Psoas muscle (tissue), 8 donors: ENCODE data around the gene RREB1. TPM values are rescaled to one million over a fixed set of nuclear protein-coding genes. Genes with fewer than 3 reads are reported as not detected.

Experiments
- ATAC-seq, 4 donors: fragments of 200-7000 bp; cut with Tn5 transposase; one replicate each; pipeline ENCODE4 v1.9.1; 2020; ENCODE audit warnings: moderate library complexity in 3 of 4, mild to moderate bottlenecking in 2 of 4
- DNase-seq, 2 donors: peaks; one replicate each; pipeline ENCODE4 v3.0.0-alpha.2; 2020
- H3K27ac ChIP-seq: fragments of 200-600 bp; one replicate; pipeline ENCODE4 v1.8.0; 2022
- H3K27me3 ChIP-seq, 3 donors: fragments of 200-600 bp in 1 of 3; one replicate each; pipeline versions ENCODE4 v1.6.1 to v1.8.0; 2013 to 2022; ENCODE audit warnings: low read length in 2 of 3, mild to moderate bottlenecking in 2 of 3, moderate library complexity in 1 of 3; ENCODE audit not compliant: insufficient read depth in 3 of 3
- H3K36me3 ChIP-seq, 2 donors: fragments of 200-600 bp in 1 of 2; one replicate each; pipeline versions ENCODE4 v1.6.1 to v1.8.0; 2013 to 2022; ENCODE audit warnings: low read depth in 1 of 2, mild to moderate bottlenecking in 1 of 2, moderate library complexity in 1 of 2; ENCODE audit not compliant: insufficient read depth in 1 of 2
- H3K4me1 ChIP-seq: fragments of 200-600 bp; one replicate; pipeline ENCODE4 v1.8.0; 2022
- H3K4me3 ChIP-seq: fragments of 200-600 bp; one replicate; pipeline ENCODE4 v1.8.0; 2022; ENCODE audit warnings: mild to moderate bottlenecking
- H3K9me3 ChIP-seq: fragments of 200-600 bp; one replicate; pipeline ENCODE4 v1.8.0; 2022
- CTCF ChIP-seq: fragments of 200-600 bp; IDR thresholded peaks from one replicate; pipeline ENCODE4 v1.8.0; 2022; ENCODE audit warnings: antibody characterized with exemption
- WGBS, 3 donors: extraction: QIAGEN DNeasy Blood & Tissue Kit; methylation state at CpG; one replicate each; pipeline versions ENCODE4 v1.1.6 to v1.1.7; 2013; 5-methylcytosine and 5-hydroxymethylcytosine counted together
- intact Hi-C, 2 donors: fragments of 100-400 bp; cut with DNase I; formaldehyde crosslinking; loops; one replicate each; pipeline versions ENCODE4 v1.11.0 to v1.14.2; 2022
- polyA plus RNA-seq, 3 donors: library from polyadenylated mRNA; stranded (reverse); fragments of 200-250 nt; gene quantifications; one replicate each; pipeline ENCODE4 v1.2.3, GENCODE V29; 2013
- total RNA-seq, 4 donors: library from RNA; stranded (reverse); fragmentation: NEBNext Ultra II Directional in 2 of 4; extraction: Animal tissue kit (Norgen Biotek cat#: 25700) in 2 of 4; gene quantifications; one replicate each; pipeline versions ENCODE4 v1.2.1 to v1.2.4, GENCODE V29; 2021 to 2023
- donor health status: healthy with polysubstance abuse.
- donor health status: DM: no; HTN: no; CAD: no; lungs with moderate emphysema.
- donor health status: Bipolar disorder and iron deficiency.
- donor health status: healthy.
- donor health status: DM: yes; HTN: yes; CAD: no.
- donor health status: DM: no; HTN: no; CAD: no.
- donor health status: DM: no; HTN: no; CAD: no.
- donor health status: DM: yes; HTN: yes; CAD: no.

Gene RREB1
- total and polyA plus RNA-seq, 7 donors: 4.6 to 49.4 (median 32.7) TPM

GRCh38 chr6:7197747-7198146 is 90.0 kb downstream of the RREB1 start:
- Histone ChIP-seq H3K4me1 (peaks cover 25% of the 10 kb centered on the region), H3K27ac (peak overlapping the region; percentile 51), H3K27me3 (no peaks in the 10 kb centered on the region), H3K9me3 (no peaks in the 10 kb centered on the region), H3K4me3 (no peak overlapping the region), H3K36me3 (peaks cover 0 to 23% of the 10 kb centered on the region in 2 donors)
- no peak for TF ChIP-seq CTCF
- WGBS, 3 donors: 44 to 58% (median 48%) methylated on average over 6 of the region's 6 CpGs
- intact Hi-C loops: no loop called here
- no peak for DNase-seq
- ATAC-seq: peak; percentile 42 to 84 (median 68)

GRCh38 chr6:7198833-7199800 is 91.4 kb downstream of the RREB1 start:
- WGBS, 3 donors: 90 to 96% (median 91%) methylated on average over 11 of the region's 11 CpGs
- Histone ChIP-seq H3K27ac (no peak overlapping the region), H3K4me3 (no peak overlapping the region), H3K4me1 (peaks cover 25% of the 10 kb centered on the region), H3K36me3 (peaks cover 0 to 28% of the 10 kb centered on the region in 2 donors), H3K27me3 (no peaks in the 10 kb centered on the region), H3K9me3 (no peaks in the 10 kb centered on the region)
- no peak for TF ChIP-seq CTCF
- no peak for DNase-seq
- intact Hi-C loops: no loop called here
- no peak for ATAC-seq

- DNase-seq (no peak), ATAC-seq (no peak)
- Histone ChIP-seq H3K36me3 (peaks cover 0 to 20% of the 10 kb centered on the region in 2 donors), H3K27me3 (no peaks in the 10 kb centered on the region), H3K9me3 (no peaks in the 10 kb centered on the region), H3K4me1 (peaks cover 21% of the 10 kb centered on the region), H3K4me3 (no peak overlapping the region), H3K27ac (no peak overlapping the region)
- intact Hi-C loops: no loop called here
- no peak for TF ChIP-seq CTCF
- 91 to 95% (median 93%) methylated on average over 13 of the region's 13 CpGs for WGBS, 3 donors
Measured at GRCh38 chr6:7200598-7201443, 93.1 kb downstream of the RREB1 start.

- Histone ChIP-seq H3K4me3 (no peak overlapping the region), H3K9me3 (no peaks in the 10 kb centered on the region), H3K27me3 (no peaks in the 10 kb centered on the region), H3K4me1 (peaks cover 18% of the 10 kb centered on the region), H3K36me3 (peaks cover 0 to 25% of the 10 kb centered on the region in 2 donors), H3K27ac (no peak overlapping the region)
- intact Hi-C loops: no loop called here
- DNase-seq (no peak), ATAC-seq (no peak)
- no peak for TF ChIP-seq CTCF
- 76 to 92% (median 82%) methylated on average over 2 of the region's 2 CpGs for WGBS, 3 donors
Measured at GRCh38 chr6:7201444-7201731, 93.6 kb downstream of the RREB1 start.
